Measurements from ENCODE around the gene ATG13.

DNA sequence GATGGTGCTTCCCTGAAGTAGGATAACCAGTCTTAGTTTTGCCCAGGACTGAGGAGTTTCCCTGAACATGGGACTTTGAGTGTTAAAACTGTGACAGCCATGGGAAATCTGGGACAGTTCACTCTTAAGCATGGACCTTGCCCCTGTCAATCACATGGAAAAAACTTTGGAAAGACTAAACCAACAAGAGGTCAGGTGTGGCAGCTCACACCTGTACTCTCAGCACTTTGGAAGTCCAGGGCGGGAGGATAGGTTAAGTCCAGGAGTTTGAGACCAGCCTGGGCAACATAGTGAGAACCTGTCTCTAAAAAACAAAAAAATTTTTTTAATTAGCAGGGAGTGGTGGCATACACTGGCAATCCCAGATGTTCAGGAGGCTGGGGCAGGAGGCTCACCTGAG is 20.2 kb upstream of the ATG13 start:
- TF ChIP-seq POLR2A (IDR thresholded peaks at IDR 0.05) (no peak), CTCF (IDR thresholded peaks at IDR 0.05) (no peak), EP300 (IDR thresholded peaks at IDR 0.05) (no peak)
